Dermis blood vessel endothelial cell (primary cell): ENCODE measurements around the gene CAMK1G. TPM values are rescaled to one million over a fixed set of nuclear protein-coding genes. Genes with fewer than 3 reads are reported as not detected.
A peak's percentile ranks its signal among the peaks of the same experiment; 100 is the strongest.

ENCODE experiments used
- DNase-seq: peaks from one replicate; pipeline ENCODE4 v3.0.0; 2010
- total RNA-seq: library from RNA; depleted of rRNA; stranded (reverse); fragments of >200 nt; gene quantifications from 2 replicates; pipeline ENCODE4 v1.2.3, GENCODE V29; 2014

CAMK1G gene
- total RNA-seq, 1 donor from 2014 or later, result not detected

DNA sequence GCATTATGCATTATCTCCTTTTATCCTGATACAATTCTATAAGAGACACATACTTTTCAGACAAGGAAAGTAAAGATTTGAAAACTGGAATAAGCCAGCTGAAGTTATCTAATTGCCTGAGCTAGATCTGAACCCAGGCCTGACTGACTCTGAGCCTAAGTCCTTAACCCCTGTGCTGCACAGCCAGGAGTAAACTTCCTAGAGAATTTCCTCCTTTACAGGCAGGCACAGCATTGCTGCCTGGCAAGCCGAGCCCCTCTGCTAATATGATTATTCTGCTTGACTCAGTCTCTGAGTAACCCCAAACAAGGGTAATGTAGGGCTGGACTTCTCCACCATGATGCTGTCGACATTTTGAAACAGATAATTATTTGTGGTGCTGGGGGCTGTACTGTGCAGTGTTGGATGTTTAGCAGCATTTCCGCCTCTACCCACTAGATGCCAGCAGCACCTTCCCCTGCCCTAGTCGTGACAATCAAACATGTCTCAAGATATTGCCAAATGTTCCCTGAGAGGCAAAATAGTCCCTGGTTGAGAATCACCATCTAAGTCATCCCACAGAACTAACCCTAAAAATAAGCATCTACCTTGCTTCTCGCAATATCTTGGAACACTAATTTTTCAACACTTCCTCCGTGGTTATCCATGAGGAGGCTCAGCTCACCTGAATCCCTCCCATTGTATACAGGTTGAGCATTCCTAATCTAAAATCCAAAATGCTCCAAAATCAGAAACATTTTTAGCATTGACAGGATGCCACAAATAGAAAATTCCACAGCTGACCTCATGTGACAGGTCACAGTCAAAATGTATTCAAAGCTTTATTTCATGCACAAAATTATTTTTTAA is 18.5 kb downstream of the CAMK1G start:
- peak; percentile 72 for DNase-seq

- DNase-seq, result no peak
These were observed 20.4 kb downstream of the CAMK1G start for GRCh38 chr1:209603877-209604276.

GRCh38 chr1:209607102-209607794 is 23.7 kb downstream of the CAMK1G start:
- DNase-seq, result peak; percentile 32

GRCh38 chr1:209607795-209608178 is 24.3 kb downstream of the CAMK1G start:
- no peak for DNase-seq

GRCh38 chr1:209609041-209609790 is 25.7 kb downstream of the CAMK1G start:
- no peak for DNase-seq

DNA sequence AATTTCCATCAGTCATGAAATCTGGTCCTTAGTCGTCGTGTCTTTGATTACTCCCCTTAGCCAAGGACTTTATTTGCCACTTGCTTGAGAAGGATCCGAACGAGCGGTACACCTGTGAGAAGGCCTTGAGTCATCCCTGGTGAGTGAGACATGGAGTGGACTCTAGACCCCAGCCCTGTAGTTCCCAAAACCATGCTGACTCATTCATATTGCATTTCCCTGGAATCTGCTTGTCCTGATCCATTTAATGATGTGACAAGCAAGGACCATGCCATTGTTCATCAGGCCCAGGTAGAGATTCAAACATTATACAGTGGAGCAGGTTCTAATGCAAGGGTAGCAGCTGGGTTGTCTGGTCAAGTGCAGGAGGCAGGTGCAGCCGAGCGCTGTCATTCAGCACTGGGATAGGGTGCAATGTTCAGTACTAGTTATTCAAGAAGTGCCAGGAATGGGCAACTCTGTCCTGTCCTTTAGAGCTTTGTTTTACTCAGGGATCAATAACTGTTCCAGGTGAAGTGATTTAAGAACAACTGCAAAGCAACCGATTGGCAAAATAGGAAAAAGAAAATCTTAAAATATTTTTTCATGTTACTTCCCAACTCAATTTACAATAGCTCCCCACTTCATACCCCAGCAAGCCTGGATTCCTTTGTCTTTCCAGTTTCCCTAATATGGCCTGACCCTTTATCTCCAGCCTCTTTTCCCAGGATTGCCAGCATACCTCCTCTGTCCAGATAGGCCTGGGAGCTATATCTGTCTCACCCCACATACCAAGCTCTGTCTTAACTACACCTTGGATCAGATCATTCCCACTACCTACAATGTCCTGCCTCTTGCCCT is 26.5 kb downstream of the CAMK1G start:
- no peak for DNase-seq

GRCh38 chr1:209610631-209610905 is 27.1 kb downstream of the CAMK1G start:
- DNase-seq, result no peak

DNA sequence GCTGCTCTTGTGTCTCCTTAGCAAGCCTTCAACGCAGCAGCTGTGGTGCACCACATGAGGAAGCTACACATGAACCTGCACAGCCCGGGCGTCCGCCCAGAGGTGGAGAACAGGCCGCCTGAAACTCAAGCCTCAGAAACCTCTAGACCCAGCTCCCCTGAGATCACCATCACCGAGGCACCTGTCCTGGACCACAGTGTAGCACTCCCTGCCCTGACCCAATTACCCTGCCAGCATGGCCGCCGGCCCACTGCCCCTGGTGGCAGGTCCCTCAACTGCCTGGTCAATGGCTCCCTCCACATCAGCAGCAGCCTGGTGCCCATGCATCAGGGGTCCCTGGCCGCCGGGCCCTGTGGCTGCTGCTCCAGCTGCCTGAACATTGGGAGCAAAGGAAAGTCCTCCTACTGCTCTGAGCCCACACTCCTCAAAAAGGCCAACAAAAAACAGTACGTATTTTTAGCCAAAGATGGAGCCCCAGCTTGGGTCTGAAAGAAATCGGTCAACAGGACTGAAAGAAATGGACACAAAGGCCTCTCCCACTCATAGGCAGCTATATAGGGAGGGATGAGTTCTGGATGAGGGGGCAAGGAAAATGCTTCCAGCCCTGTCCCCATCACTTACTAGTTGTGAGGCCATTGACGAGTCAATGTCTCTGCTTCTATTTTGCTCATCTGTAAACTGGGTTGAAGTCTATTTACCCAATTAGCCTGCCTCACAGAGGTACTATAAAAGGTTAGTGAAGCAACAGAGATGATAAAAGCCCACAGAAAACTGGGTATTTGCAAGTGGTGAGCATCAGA is 28.5 kb downstream of the CAMK1G start:
- no peak for DNase-seq

- DNase-seq, result no peak
These were observed 29.3 kb downstream of the CAMK1G start for GRCh38 chr1:209612646-209613399.

DNA sequence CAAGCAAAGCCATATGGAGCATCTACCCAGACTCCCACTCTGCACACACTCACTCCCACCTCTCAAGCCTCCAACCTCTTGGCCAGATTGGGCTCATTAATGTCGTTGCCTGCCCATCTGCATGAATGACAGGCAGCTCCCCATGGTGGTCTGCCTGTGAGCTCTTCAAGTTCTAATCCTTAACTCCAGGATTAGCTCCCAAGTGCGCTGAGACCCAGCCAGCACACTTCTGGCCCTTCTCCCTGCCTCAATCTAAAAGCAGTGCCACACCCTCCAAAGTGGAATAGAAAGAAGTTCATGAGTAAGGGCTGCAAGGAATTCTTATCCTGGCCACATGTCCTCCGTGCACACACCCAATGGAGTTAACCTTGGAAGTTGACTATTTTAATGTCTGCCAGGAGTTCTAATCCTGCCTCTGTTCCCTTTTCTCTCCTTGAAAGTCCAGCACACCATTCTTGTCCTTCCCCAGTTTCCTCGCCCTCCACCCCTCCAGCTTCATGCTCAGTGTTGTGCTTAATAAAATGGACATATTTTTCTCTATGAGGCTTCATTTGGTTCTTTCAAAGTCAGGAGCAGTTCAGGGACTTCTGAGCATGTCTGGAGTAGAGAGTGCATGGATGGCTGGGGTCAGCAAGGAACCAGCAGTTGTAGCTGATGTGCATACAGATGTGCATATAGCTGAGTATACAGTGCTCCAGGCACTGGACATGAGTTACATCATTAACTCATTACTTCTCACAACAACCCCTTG is 30.1 kb downstream of the CAMK1G start:
- DNase-seq, result no peak

DNA sequence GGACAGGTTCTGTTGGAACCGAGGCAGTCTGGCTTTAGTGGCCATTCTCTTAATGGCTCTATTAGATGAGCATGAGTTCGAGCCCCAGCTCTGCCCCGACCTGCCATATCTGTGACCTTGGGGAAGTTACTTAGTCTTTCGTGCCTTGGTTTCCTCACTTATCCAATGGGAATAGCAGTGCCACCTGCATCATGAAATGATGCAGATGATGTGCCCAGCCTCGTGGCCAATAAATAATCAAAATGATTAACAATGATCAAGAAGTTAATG is 30.6 kb downstream of the CAMK1G start:
- no peak for DNase-seq

GRCh38 chr1:209614906-209615305 is 31.4 kb downstream of the CAMK1G start:
- DNase-seq, result no peak

DNA sequence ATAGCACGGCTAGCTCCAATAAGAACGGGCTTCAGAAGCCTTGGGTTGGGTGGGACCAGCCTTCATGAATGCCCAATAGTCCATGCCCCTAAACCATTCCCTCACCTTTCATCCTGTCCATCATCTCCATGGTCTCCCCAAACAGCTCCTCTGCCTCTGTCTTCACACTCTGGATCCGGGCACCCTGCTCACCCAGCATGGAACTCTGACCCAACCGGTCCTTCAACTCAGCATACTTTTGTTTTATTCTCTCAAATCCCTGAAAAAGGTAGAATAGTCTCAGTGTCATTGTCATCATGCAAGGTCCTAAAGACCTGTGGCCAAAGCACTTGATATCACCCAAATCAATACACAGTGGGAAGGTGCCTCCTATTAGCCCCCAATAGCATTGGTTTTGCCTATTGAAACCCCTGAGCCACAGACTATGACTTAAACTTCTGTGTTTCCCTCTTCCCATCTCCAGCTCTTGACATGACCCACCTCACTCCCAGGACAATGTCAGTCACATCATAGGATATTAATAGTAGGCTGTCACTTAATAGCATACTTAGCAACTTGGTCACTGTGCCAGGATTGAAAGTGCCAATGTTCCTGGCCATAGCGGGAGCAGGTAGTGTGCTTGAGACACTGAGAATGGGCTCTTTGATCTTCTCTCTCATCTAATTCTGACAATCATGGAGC is 33.0 kb downstream of the CAMK1G start:
- DNase-seq, result no peak

- DNase-seq, result no peak
These were observed 33.6 kb downstream of the CAMK1G start for GRCh38 chr1:209617047-209617673.

DNA sequence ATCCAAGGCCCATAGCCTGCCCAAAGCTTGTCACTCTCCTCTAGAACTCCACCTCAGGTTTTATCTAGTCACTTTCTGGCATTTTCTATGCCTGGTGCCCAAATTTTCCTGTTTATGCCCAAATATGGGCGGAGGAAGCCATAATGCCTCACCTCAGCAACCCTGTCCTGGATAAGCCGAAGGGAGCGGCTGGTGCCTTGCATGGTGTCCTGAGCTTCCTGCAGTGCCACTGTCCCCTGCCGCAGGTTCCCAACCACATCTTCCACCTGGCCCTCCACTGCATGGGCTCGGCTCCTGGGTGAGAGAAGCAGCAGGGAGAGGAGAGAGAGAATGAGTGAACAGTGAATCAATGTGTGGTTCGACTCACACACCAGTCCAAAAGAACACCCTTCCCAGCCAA is 34.2 kb downstream of the CAMK1G start:
- no peak for DNase-seq

DNA sequence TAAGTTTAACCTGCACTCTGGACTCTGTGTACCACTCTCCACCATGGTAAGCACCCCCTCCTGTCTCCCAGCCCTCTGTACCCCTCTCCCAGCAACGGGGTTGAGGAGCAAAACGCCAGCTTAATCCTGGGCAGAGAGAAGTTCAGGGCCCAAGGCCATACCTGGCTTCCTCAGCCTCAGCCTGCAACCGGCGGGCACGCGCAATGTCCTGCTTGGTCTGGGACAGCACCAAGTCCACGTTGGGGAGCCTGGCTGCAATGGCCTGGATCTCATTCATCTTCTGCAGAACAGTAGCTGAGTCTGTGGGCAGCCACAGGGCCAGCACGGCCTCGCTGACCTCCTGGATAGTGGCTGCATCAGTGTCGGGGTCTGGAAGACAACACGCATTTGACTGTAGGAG is 34.8 kb downstream of the CAMK1G start:
- no peak for DNase-seq

GRCh38 chr1:209618756-209619420 is 35.4 kb downstream of the CAMK1G start:
- DNase-seq, result no peak

DNA sequence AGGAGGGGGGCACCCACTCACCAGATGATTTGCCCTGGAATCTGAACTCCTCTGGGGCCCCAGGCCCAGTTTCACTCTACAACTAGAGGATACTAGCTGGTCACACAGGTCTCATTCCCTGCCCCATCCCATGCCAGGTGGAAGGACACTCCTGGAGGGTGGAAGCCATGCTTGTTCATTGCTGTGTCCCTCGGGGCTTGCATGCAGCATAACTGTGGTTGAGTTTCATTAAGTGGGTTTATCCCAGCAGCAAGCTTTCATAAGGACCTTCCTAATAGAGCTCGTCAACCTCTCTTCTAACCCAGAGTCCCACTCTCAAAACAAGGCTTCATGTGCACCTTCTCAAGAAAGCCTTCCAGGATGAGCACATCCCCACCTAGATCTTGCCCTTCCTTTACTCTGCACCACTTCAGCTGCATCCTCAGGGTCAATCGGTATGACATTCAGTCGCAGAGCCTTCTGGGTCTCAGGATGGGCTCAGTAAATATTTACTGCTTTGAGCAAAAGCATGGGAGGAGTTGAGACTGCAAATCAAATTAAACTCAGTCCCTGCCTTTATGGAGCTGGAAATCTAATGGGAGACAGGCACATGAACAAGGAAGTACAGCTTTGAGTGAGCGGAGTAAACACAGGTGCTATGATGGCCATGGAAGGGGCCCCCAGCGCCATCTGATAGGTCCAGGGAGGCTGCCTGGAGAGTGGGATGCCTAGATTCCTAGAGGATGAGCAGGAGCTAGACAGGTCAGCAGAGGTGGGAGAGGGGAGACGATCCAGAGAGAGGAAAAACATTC is 36.4 kb downstream of the CAMK1G start:
- DNase-seq, result no peak
